Raji (cell line): ENCODE data around the gene CRYL1.

Experiments used
- POLR2A ChIP-seq: IDR thresholded peaks from 2 replicates; pipeline ENCODE4 v1.6.1; 2011; ENCODE audit warnings: low read depth, low read length, control low read depth; ENCODE audit not compliant: insufficient read depth

Gene CRYL1

DNA sequence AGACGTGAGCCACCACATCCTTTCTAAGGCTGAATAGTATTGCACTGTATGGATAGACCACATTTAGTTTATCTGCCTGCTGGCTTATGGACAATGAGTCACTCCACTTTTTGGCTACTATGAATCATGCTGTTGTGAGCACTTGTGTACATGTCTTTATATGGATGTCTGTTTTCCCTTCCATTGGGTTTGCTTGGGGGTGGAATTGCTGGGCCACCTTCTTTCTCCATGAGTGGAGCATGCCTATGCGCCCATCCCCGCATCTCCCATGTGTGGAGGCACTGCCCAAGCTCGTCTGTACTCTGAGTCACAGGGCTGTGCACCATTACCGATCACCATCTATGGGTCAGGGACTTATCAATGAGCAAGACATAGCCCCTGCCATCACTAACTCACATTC lies 166.3 kb downstream of the CRYL1 start:
- TF ChIP-seq POLR2A, result no peak

DNA sequence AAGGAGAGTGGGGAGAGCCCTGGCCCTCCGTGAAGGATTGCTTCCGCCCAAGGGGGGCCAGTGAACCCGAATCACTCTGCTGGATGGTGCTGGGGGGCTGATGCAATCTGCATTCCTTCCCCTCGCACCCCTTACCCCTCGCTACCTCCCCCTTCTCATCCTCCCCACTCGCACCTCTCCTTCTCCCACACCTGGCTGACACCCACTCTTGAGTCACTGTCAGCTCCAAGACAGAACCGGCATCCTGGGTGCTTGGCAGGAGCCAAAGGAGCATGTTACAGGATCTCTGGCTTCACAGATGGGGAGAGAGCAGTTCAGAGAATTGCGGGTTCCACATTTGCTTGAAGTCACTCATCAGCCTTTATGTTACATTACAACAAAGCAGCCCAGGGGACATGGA lies 167.6 kb downstream of the CRYL1 start:
- no peak for TF ChIP-seq POLR2A

DNA sequence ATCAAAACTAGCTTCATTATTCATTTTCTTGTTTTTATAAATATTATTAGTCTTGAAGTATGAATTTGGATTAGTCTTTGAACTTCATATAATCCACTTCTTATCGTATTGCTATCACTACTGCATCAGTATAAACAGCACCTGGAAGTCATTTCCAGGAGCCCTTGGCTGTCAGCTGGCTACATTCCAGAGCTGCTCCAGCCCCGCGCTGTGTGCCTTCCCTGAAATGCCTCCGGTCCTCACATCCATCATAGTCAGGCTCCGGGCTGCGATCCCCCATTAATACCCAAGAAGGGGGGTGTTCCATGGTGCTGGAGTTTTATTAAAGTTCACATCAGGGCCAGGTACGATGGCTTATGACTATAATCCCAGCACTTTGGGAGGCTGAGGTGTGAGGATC lies 169.2 kb downstream of the CRYL1 start:
- TF ChIP-seq POLR2A, result no peak

DNA sequence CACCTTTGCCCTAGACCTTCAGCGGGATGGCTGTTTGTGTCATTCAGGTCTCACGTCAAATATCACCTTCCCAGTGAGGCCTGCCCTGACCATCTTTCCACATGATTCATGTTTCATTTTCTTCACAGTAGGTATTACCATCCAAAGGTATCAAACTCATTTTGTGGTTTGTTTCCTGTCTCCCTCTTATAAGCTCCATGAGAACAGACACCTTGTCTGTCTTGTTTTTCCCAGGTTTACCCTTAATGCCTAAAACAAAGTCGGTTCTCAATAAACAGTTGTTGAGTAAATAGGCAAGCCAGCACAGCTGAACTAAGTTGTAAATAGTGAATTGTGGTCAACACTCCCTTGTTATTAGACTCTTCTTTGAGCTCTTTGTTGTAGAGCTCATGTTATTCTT lies 170.9 kb downstream of the CRYL1 start:
- TF ChIP-seq POLR2A, result no peak

DNA sequence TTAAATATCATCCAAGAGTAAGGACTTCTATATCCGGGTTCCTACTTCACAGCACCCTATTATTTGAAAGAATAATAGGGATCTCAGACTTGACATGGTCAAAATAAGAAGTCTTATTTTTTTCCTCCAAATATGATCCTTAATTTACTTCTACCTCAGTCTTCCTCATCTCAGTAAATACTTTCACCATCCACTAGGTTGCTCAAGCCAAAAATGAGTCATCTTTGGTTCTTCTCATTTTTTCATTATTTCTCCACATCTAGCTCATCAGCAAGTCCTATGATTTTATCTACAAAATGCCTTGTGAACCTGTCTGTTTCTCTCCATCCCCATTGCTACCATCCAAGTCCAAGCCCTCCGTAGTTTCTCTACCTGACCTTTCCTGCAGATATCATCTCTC lies 171.7 kb downstream of the CRYL1 start:
- TF ChIP-seq POLR2A, result no peak
